HG02870 (cell line): Measurements from ENCODE around the gene AGAP3.

Source experiments
- ATAC-seq: cut with Tn5 transposase; IDR thresholded peaks from one replicate; pipeline ENCODE4 v1.9.1; 2021; ENCODE audit warnings: mild to moderate bottlenecking, moderate library complexity; ENCODE audit not compliant: unreplicated experiment

Gene AGAP3

DNA sequence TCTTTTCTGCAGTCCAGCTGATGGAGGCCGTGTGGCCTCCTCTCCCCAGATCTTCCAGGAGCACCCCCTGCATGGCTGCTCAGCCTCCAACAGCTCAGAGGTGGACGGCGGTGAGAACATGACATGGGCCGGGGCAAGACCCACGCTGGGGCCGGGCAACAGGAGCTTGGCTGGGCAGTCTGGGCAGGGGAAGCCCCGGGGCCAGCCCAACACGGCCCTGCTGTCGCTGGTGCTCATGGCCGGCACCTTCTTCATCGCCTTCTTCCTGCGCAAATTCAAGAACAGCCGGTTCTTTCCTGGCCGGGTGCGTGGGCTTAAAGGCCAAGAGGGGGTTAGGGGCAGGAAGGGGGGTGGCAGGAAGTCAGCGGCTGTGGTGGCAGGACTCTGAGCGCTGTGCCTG, 12.3 kb upstream of the AGAP3 start:
- no peak for ATAC-seq

DNA sequence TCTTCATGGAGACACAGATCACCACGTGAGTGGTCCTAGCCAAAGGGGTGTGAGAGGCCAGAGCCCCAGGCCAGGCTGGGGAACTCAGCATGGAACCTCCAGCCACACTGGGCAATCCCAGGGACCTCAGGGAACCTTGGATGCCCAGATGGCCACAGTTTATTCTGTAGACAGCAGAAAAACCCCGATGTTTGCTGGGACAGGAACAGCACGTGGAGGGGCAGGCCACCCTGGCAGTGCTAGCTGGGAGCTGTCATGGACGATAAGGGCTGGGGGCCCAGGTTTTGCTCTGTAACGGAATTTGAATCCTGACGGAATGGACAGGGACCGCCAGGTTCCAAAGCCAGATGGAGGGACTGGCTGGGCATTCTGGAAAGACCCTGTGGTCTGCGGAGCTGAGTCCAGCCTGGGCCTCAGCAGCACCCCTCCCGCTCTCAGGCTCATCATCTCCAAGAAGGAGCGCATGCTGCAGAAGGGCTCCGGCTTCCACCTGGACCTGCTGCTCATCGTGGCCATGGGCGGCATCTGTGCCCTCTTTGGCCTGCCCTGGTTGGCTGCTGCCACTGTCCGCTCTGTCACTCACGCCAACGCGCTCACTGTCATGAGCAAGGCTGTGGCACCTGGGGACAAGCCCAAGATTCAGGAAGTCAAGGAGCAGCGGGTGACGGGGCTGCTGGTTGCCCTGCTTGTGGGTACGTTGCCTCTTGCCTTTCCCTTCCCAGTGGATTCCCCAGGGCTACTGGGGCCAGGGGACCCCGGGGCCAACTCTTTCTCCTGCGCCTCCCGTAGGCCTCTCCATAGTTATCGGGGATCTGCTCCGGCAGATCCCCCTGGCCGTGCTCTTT, 11.2 kb upstream of the AGAP3 start:
- ATAC-seq = no peak

GRCh38 chr7:151075662-151075971, 10.7 kb upstream of the AGAP3 start:
- no peak for ATAC-seq

- ATAC-seq = no peak
Measured at GRCh38 chr7:151075978-151076426, 10.3 kb upstream of the AGAP3 start.

DNA sequence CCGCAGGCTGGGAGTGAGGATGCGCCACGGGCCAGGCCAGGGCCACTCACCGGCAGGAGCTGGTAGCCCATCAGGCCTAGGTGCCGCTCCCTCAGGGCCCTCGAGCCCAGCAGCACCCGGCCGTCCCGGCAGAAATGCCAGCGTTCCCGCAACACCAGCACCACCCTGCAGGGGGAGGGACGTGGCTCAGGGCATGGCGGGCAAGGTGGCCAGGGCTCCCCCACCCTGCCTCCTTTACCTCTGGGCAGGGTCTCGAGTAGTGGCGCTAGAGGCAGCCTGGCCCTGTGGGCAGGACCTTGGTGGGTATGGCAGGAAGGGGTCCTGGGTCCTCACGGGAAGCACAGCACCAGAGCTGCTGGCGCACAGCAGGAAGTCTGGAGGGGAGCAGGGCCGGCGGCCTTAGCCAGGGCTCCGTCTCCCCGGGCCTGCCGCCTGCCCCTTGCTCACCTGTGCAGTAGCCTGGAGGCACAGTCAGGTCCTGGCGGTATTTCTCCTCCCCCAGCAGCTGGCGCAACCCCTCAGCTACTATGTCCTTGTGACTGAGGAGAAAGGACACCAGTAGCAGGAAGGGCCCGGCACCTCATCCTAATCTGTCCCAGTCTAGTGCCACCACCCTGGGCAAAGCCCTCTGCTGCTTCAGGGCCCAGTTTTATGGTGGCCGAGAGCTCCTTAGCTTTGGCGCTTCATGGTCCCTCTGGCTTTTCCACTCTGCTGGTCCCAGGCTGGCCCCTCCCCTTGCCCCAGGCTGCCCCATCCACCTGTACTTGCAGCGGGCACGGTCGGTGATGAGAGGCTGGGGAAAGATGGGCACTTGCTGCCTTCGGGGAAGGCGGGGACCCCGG, 9.2 kb upstream of the AGAP3 start:
- no peak for ATAC-seq

DNA sequence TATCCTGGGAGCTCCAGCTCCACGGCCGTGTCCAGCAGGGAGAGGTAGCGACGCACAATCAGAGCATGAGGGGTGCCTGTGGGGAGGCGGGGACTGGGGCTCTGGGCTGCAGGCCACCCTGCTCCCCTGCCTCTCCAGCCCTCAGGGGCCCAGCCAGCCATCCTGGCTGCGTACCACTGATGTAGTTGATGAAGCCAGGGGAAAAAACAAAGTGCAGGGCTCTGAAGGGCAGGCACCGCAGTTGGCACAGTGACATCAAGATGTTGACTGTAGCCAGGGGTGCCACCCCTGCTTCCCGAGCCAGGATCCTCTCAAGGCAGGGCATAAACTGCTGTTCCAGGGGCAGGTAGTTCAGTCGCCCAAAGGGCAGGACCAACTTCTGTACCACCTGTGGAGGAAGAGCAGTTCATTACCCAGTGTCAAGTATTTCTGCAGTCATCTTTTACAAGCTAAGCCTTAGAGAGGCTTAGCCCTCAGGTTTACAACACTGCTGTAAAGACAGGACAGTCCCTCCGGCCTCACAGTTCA, 8.5 kb upstream of the AGAP3 start:
- ATAC-seq = no peak

GRCh38 chr7:151078233-151079040, 7.8 kb upstream of the AGAP3 start:
- no peak for ATAC-seq

- ATAC-seq = no peak
Measured at GRCh38 chr7:151079199-151079910, 6.9 kb upstream of the AGAP3 start.

- no peak for ATAC-seq
Measured at GRCh38 chr7:151080067-151080521, 6.2 kb upstream of the AGAP3 start.

- peak; percentile 68 for ATAC-seq
Measured at GRCh38 chr7:151080522-151081169, 5.6 kb upstream of the AGAP3 start, which contains the start of gene FASTK. FASTK (minus strand) TSS chr7:151080809; CDS start chr7:151080766, 43 bp downstream.

DNA sequence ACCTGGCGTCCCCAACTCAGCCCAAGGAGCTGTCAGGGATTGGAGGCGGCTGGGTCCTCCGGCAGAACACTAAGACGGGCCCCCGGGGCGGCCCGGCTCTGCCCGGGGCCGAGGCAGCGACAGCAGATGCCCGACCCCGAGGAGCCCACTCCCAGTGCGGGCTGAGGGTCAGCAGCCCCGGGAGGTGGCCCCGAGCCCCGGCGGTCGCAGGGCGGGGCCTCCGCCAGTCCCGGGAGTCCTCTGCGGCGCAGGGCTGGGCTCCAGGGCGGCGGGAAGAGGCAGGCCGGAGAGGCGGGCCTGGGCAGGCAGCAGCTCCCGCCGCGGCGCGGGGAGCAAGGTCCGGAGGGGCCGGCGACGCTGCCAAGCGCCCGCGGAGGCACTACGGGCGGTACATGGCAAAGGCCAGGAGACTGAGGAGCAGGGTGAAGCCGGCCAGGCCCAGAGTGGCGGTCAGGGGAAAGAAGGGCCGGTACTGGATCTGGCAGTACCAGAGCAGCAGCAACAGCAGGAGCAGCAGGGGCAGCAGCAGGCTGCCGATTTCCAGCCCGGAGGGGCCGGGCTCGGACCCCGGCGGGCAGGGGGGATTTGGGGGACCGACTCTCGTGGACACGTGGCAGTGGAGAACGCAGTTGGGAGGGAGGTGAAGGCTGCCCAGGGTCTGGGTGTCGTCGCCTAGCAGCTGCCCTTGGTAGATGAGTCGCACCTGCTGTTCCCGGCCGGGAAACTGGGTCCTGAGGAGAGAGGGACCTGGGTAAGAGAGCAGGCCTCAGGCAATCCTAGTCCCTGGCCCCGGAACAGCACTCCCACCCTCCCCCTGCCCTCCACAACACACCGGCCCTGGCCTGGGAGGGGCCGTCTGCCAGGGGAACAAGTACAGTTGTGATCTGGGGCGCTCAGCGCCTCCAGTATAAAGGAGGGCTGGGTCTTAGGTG, 4.8 kb upstream of the AGAP3 start:
- ATAC-seq = no peak

- ATAC-seq = no peak
Measured at GRCh38 chr7:151082141-151083070, 3.9 kb upstream of the AGAP3 start.

- ATAC-seq = peak; percentile 42
Measured at GRCh38 chr7:151083071-151083823, 3.0 kb upstream of the AGAP3 start, which contains the start of gene TMUB1. TMUB1 (minus strand) TSS chr7:151083493; CDS start chr7:151082563, 930 bp downstream.

GRCh38 chr7:151083824-151084160, 2.5 kb upstream of the AGAP3 start:
- ATAC-seq = no peak

DNA sequence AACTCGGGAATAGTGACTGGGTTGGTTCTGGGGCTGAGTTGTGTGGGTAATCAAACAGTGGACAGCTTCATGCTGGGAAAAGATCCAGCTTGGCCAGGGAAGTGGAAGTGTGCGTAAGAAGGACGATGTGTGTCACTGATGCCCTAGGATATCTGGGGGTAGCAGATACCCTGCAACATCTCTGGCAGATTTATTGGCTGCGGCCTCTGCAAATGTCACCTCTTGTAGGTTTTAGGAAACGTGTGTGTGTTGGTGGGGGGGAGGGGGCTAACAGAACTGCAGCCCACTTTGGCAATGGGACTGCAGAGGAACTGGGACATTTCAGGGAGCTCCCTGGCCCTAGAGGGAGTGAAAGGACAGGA, 965 bp upstream of the AGAP3 start:
- no peak for ATAC-seq

- no peak for ATAC-seq
Measured at GRCh38 chr7:151086802-151087244, 548 bp downstream of the AGAP3 start.
